Hematopoietic multipotent progenitor cell treated with erythropoietin and hydrocortisone succinate and interleukin-3 and kit ligand, for 15 days (in vitro differentiated cells): ENCODE measurements around the gene PLEK.
"Not testable (repeated sequence)": the region's sequence is repeated elsewhere in the genome, so short reads cannot be mapped to it uniquely, and the experiment has no call there.

Experiments
- DNase-seq: peaks from one replicate; pipeline ENCODE4 v3.0.0-alpha.2; 2015; ENCODE audit warnings: low spot score

PLEK gene

DNA sequence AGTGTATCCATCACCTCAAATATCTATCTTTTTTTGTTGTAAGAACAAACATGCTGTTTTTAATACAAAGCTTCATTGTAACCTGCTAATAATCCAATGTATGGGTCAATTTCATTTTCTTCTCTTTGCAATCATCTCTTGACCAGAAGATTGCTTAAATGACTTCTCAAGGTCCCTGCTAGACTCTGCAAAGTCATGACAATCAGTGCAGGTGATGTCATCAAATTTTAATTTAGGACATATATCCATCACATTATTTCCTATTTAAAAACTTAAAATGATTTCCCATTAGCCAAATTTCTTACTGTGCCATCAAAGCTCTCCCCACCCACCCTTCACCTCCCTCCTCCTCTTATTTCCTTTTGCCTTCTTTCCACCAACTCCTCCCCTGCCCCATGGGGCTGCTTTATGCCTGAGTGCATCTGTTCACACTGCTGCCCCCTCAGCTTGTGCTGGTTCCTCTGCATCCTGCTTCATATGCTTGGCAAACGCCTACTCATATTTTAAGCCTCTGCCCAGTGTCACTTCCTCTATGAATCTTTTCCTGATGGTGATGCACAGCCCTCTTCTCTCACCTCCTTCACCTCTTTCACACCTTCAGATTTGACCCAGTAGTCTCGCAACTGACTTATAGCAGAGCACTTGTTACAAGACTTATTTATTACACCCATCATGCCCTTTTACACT, 20.3 kb downstream of the PLEK start:
- DNase-seq = no peak

DNA sequence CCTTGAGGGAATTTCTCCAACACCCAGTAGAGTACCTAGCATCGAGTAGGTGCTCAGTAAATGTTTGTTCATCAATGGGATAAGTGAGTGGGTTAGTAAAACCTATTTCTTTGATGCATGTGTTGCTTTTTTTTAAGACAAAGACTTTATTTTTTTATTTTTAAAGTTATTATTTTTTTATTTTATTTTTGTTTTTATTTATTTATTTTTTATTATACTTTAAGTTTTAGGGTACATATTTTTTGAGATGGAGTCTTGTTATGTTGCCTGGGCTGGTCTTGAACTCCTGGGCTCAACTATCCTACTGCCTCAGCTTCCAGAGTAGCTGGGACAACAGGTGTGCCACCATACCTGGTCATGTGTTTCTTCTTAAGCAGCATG, 20.8 kb downstream of the PLEK start:
- no peak for DNase-seq

DNA sequence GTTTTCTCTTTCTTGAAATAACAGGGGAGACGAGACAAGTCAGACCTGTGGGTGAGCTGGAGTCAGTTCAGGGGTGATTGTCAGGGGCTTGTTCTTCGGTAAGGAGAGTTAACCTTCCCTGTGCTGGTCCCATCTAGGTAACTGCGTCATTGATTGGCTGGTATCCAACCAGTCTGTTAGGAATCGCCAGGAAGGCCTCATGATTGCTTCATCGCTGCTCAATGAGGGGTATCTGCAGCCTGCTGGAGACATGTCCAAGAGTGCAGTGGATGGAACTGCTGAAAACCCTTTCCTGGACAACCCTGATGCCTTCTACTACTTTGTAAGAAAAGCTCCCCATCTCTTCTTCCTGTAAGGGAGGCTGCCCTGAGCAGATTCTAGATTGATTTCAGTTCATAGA, 21.3 kb downstream of the PLEK start:
- DNase-seq = no peak

DNA sequence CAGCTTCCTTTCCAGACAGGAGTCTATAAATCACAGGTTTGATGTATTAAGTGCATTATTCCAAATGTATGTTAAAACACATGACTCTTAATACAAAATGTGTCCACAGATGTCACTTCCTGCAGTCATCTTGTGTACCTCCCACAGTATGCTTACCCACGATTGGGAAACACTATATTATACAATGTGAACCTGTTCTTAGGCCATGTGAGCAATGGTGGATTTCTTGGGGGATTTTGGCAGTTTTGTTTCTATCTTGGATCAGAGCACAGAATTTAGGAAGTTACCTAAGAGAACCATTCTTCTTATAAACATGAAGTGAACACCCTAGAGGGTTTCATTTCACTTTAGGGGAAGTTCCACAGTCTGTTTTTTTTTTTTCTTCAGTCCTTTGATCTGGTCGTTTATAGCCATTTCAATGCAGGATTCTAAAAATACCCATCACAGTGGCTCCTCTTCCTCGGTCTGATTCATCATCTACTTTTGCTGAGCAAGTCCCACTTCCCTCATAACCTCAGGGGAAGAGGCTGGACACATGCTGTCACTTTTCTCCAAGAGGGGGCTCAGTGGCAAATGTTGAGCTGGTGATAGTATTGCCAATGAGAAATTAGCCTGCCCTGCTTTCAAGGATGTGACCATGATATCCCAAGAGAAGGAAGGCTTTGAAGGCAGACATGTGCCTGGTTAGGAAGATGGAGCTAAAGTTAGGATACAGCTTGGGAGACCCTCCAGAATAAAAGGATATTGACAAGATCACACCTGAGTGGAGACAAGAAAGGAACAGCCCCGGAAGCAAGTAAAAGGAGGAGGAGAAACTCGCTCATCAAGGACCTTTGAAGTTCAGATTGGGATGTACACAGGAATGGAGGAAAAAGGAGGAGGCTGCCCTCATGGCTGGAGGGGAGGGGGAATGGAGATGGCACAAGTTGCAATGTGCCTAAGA, 22.6 kb downstream of the PLEK start:
- DNase-seq = no peak

DNA sequence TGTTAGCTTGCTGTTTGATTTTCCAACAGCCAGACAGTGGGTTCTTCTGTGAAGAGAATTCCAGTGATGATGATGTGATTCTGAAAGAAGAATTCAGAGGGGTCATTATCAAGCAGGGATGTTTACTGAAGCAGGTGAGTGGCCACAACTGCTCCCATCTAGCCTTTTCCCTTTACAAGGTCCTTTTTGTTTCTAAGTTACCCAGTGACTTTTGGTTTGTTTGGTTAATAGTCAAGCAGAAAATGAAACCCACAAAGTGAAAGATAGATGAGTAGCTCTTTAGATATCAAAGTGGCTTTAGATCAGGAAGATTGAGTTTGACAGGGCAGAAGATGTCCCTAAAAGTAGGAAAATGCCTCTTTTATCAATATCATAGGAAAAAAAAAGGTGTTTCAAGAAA, 23.3 kb downstream of the PLEK start:
- DNase-seq = no peak

DNA sequence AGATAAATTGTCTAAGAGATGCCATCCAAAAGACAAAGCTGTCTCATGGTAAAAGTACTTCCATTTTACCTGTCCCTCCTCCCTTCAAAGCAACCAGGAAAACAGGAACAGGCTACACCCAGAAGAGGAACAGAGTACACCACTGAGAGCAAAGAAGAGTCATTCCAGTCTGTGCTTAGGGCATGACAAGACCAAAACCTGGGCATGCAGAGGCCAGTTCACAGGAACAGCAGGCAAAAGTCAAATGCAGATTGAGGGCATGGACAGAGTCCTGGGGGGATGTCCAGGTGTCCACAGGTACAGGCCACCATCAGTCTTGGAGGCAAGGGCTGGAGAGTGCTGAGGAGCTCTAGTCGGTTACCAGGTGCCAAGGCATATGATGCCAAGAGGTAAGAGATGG, 23.7 kb downstream of the PLEK start:
- no peak for DNase-seq

DNA sequence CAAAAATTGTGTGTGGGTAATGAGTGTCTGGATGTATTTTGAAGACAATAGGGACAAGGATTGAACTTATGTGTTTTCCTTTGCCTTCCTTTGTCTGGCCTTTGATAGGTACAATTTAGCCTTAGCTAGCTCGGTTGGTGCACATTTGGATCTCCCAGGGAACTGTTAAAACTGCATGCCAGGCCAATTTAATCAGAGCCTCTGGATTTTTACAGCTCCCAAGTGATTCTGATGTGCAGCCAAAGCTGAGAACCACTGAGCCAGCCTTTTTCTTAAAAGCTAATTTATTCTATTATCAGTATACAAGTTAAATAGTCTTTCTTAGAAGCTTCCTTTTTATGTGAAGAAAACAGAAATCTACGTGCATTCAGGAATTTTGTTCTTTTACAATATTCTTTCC, 25.0 kb downstream of the PLEK start:
- no peak for DNase-seq

DNA sequence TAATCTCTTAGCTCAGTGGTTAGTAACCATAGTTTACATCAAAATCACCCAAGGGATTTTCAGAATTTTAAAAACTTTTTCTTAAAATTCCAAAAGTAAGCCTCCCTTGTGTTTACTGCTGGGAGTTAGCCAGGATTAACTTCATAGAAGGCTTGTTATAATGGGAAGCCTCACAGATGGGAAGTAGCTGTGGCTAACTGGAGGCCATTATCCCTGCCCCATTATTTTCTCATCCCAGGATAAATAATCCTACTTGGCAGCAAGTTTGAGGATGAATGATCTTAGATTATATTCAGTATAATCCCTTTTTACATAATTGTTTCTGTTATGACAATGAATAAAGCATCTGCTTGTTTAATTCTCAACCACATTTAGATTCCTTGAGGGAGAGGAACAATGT, 25.5 kb downstream of the PLEK start:
- no peak for DNase-seq

DNA sequence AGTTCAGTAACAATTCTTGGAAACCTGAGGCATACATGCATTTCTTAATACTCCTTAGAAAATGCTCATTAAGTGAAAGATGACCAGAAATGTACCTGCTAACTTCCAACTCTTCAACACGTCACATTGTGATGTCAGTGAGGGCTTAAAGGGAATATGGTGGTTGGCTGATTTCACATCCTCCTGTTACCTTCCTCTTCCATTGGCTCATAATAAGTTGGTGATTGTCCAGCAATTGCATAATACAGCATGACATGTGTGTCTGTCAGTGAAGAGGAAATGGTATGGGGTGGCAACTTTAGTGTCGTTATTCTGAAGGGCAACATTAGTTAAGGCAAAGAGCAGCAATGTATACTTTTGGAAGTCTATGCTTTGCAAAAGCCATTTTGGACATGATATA, 26.0 kb downstream of the PLEK start:
- no peak for DNase-seq

DNA sequence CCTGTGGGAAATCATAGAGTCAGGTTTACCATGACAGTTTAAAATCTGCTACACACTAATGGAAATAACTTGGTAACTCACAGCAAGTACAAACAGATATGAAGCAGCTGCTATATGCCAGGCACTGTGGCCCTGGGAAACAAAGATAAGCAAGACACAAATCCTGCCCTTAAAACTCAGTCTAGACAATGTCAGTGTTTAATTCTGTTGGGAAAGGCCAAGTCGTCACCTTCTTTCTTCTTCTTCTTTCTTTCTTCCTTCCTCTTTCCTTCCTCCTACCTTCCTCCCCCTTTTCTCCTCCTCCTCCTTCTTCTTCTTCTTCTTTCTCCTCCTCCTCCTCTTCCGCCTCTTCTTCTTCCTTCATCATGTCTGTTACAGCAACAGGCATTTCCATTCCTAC, 26.8 kb downstream of the PLEK start:
- peak; percentile 28 for DNase-seq

DNA sequence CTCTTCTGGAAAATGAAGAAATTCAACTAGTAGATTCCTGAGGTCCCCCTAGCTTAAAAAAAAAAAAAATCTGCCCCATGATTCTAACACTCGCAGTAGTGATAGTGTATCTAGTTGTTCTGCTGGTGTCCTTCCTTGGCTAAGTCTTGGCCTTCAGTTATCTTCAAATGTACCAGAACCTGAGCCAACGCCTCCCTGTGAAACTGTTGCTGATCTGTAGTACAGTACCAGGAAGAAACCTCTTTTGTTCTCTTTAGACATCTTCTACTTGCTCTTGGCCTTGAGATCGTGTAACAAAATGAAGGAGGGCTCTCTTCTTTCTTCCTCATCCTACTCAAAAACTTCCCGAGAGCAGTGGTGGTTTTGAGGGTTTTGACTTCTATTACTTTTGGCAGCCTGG, 31.0 kb downstream of the PLEK start:
- no peak for DNase-seq

DNA sequence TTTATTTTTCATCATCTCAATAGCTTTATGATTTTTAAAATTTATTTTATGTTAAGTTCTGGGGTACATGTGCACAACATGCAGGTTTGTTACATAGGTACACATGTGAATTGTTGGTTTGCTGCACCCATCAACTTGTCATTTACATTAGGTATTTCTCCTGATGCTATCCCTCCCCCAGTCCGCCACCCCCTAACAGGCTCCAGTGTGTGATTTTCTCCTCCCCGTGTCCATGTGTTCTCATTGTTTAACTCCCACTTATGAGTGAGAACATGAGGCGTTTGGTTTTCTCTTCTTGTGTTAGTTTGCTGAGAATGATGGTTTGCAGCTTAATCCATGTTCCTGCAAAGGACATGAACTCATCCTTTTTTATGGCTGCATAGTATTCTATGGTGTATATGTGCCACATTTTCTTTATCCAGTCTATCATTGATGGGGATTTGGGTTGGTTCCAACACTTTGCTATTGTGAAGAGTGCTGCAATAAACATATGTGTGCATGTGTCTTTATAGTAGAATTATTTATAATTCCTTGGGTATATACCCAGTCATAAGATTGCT, 32.7 kb downstream of the PLEK start:
- DNase-seq = not testable (repeated sequence)

DNA sequence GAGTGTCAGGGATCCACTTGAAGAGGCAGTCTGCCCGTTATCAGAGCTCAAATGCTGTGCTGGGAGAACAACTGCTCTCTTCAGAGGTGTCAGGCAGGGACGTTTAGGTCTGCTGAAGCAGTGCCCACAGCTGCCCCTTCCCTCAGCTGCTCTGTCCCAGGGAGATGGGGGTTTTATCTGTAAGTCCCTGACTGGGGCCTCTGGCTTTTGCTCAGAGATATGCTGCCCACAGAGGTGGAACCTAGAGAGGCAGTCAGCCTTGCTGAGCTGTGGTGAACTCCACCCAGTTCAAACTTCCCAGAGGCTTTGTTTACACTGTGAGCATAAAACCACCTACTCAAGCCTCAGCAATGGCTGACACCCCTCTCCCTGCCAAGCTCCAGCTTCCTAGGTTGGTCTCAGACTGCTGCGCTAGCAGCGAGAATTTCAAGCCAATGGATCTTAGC, 38.1 kb downstream of the PLEK start:
- DNase-seq = peak; percentile 61

DNA sequence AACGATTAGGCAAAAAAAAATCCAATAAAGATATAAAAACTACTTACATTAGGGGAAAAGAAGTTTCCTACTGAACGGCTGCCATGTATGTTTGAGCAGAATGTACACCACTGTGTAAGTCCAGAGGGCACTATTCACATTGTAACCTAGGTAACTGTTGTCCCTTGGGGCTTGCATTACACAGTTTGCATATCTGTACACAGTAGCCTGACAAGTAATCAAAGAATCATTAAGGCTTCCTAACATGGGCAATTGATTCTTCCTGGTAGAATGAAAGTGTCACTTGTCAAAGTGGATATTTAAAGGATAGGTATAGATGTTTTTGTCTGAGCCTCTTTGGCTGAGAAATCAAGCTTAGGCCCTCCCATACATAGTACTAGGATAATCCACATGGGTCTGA, 39.1 kb downstream of the PLEK start:
- no peak for DNase-seq

DNA sequence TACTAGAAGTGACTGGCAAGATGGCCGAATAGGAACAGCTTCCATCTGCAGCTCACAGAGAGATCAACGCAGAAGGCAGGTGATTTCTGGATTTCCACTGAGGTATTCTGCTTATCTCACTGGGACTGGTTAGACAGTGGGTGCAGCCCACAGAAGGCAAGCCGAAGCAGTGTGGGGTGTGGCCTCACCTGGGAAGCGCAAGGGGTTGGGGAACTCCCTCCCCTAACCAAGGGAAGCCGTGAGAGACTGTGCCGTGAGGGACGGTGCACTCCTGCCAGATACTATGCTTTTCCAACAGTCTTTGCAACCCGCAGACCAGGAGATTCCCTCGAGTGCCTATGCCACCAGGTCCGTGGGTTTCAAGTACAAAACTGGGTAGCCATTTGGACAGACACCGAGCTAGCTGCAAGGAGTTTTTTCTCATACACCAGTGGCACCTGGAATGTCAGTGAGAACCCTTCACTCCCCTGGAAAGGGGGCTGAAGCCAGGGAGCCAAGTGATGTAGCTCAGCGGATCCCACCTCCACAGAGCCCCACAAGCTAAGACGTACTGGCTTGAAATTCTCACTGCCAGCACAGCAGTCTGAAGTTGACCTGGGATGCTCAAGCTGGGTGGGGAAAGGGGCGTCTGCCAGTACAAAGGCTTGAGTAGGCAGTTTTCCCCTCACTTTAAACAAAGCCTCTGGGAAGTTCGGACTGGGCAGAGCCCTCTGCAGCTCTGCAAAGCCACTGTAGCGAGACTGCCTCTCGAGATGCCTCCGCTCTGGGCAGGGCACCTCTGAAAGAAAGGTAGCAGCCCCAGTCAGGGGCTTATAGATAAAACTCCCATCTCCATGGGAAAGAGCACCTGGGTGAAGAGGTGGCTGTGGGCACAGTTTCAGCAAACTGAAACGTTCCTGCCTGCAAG, 40.1 kb downstream of the PLEK start:
- DNase-seq = no peak

DNA sequence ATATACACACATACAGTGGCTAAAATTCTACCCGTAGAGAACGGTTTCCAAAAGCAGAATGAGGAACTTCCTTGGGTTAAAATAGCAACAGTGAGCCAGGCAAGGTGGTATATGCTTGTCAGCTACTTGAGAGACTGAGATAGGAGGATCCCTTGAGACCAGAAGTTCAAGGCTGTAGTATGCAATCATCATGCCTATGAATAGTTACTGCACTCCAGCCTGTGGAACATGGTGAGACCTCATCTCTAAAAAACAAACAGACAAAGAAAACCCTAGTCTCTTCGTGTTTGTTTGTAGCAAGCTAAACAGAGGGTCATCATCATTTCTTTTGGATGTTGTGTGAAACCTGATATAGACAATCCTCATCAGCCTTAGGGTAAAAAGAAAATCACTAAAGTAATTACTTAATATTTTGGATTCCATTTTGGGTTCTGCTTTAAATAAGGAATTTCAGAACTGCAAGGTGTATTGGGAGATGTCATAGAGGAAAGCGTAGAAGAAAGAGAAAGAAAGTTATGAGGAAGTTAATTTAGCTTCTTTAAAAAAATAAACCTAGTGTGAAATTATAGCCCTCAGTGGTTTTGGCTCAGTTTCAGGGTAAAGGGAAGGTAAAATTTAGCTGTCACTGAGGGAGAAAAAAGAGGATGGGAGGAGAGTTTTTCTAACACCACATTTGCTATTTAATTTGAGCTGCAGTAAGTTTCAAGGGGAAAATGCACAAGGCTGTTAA, 46.5 kb downstream of the PLEK start:
- no peak for DNase-seq

DNA sequence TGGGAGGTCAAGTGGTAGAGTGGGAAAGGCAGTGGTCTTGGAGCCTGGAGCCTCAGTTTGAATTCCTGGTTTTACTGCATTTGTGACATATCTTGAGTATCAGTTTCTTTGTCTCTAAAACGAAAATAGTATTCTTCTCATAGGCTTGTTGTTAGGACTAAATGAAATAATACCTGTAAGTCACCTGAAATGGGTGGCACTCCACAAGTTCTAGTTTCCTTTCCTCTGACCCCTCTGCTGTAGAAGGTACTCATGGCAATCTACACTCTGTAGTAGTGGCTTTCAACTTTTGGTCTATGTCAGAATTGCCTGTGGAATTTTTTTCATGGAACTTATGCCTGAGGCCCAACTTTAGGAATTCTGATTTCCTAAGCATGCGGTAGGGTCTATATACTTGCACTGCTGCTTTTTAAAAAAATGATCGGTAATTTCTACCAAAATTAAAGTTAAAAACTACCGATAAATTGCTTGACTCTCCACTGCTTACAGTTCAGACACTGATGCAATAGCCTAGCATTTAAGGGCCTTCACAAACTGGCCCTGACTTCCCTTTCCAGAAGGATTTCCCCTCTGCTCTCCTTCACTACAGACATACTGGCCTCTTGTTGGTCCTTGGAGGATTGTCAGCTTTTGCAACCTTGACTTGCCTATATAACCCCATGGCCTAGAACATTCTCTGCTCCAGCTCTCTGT, 47.2 kb downstream of the PLEK start:
- DNase-seq = no peak

DNA sequence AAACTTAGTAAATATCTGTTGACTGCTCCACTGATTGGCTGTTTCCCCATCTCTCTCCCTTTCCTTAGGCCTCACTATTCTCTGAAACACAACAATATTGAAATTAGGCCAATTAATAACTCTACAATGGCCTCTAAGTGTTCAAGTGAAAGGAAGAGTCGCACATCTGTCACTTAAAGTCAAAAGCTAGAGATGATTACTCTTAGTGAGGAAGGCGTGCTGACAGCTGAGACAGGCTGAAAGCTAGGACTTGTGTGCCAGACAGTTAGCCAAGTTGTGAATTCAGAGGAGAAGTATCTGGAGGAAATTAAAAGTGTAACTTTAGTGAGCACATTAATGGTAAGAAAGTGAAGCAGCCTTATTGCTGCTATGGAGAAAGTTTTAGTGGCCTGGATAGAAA, 48.4 kb downstream of the PLEK start:
- no peak for DNase-seq

DNA sequence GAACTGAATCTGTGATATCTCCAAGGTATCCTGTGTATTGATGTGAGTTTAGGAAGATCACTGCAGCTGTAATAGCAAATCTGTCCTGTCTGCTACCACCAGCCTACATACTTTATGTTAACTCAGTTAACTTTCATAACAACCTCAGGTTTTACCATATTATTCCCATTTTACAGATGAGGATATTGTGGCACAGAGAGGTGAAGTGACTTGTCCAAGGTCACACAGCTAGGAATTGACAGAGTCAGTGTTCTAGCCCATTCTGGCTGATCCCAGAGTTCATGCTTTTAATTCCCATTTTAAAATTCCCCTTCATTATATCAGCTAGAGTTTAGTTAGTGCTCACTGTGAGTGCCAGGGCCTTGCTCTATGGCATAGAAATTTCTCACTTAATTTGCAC, 49.4 kb downstream of the PLEK start:
- no peak for DNase-seq

DNA sequence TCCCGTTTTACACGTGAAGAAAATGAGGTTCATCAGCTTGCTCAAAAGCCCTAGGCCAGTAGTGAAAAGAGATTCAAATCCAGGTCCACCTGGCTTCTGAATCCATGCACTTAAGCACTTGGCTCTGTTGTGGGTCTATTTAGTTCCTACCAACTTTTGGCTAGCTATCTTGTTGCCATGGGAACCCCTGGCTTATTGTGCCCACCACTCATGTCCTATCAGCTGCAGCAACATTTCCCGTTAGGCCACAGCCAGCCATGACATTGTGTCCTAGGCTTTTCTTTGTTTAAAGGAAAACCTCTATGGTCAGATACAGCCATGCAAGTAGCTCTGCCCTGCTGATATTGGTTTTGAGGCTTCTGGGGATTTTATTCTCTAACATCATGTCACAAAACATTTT, 49.8 kb downstream of the PLEK start:
- DNase-seq = no peak

DNA sequence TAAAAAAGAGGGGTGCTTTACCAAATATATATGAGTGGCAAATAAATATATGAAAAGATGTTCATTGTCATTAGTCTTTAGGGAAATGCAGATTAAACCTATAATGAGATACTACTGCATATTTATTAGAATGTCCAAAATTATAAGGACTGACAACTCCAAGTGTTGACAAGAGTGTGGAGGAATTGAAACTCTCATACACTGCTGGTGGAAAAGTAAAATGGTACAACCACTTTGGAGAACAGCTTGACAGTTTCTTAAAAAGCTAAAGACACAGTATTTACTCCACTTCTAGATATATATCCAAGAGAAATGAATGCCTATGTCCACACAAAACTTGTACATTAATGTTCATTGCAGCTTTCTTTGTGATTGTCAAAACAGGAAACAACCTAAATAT, 50.4 kb downstream of the PLEK start:
- no peak for DNase-seq
